Measurements from ENCODE around the gene C1RL. TPM values are rescaled to one million over a fixed set of nuclear protein-coding genes. Genes with fewer than 3 reads are reported as not detected.

C1RL gene
- total and polyA plus RNA-seq, 8 donors = 18.6 to 121 (median 42.8) TPM

DNA sequence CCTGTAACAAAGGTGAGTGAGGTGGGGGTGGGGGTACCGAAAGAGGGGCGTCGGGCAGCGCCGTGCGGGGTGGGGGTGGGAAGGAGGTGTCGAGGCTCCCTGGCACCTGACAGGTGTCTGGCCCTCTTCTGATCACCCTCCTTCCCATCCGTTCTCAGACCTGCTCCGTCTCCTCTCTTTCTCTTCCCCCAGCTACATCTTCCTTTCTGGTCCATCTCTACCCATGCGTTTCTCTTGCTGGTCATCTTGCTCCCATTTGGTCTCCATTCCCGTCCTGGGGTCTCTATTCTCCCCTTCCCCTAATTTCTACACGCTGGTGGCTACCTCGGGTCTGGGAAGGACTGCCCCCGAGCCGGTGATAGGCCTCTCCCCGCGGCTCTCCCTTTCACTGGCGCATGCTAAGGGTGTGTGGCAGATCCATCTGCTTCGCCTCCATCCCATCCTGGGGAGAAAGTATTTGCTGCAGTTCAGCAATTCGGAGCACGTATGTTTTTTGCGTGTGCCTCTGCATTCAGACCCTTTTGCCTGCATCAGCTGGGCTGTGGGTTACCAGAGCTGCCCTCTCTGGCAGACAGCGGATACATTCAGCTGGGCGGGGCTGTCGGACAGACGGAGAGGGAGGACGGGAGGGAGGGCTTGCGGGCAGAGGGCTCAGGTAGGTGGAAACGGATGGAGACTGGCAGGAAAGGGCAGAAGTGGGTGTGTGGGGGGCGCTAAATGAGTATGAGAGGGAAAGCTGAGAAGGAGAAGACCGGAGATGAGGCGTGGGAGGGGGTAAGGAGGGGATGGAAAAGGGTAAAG lies 21.9 kb upstream of the C1RL start:
- intact Hi-C loops (cut with DNase I; ENCODE audit: low total_unique reads) = no loop called here
- H3K36me3 ChIP-seq = peaks cover 0 to 26% (median 25%) of the 10 kb centered on the region in 4 donors
- peaks cover 20 to 41% (median 32%) of the 10 kb centered on the region in 4 donors for H3K4me1 ChIP-seq
- H3K27ac ChIP-seq = peak overlapping the region; percentile 74 to 88 (median 77)
- H3K9me3 ChIP-seq = no peaks in the 10 kb centered on the region
- TF ChIP-seq POLR2A (IDR thresholded peaks at IDR 0.05) = no peak
- TF ChIP-seq POLR2AphosphoS5 (IDR thresholded peaks at IDR 0.05) = peak in 1 of 3 donors; percentile 6
- 1 to 4% (median 2%) methylated on average over 25 to 32 of the region's 32 CpGs for WGBS, 5 donors
- DNase-seq = peak; percentile 54 to 84
- peaks cover 0 to 15% (median 0%) of the 10 kb centered on the region in 3 donors for H3K27me3 ChIP-seq
- H3K4me3 ChIP-seq = peak overlapping the region; percentile 67 to 74 (median 70)

GRCh38 chr12:7129872-7130691 lies 21.1 kb upstream of the C1RL start, which contains the start of gene CLSTN3:
CLSTN3 (plus strand) TSS chr12:7130371; CDS start chr12:7130649, 278 bp downstream.
- peak within 1 kb of the TSS; percentile 67 to 74 (median 70) for H3K4me3 ChIP-seq
- TF ChIP-seq POLR2AphosphoS5 (IDR thresholded peaks at IDR 0.05) (peak in 1 of 3 donors; percentile 45), POLR2A (IDR thresholded peaks at IDR 0.05) (no peak)
- intact Hi-C loops (cut with DNase I; ENCODE audit: low total_unique reads) = no loop called here
- WGBS, 5 donors = 0 to 2% (median 1%) methylated on average over 33 to 40 of the region's 40 CpGs
- peak within 1 kb of the TSS; percentile 74 to 88 (median 77) for H3K27ac ChIP-seq
- DNase-seq = peak; percentile 72 to 95
- H3K9me3 ChIP-seq = no peaks in the 10 kb centered on the region
- peaks cover 20 to 41% (median 32%) of the 10 kb centered on the region in 4 donors for H3K4me1 ChIP-seq
- H3K27me3 ChIP-seq = peaks cover 0 to 15% (median 0%) of the 10 kb centered on the region in 3 donors
- H3K36me3 ChIP-seq = peaks cover 0 to 18% (median 17%) of the 10 kb centered on the region in 4 donors

- Histone ChIP-seq H3K27ac (peak overlapping the region; percentile 37 to 88 (median 77)), H3K4me3 (peak overlapping the region; percentile 67 to 74 (median 70)), H3K9me3 (no peaks in the 10 kb centered on the region), H3K27me3 (peaks cover 0 to 15% (median 0%) of the 10 kb centered on the region in 3 donors), H3K36me3 (peaks cover 0 to 11% (median 11%) of the 10 kb centered on the region in 4 donors), H3K4me1 (peaks cover 20 to 41% (median 32%) of the 10 kb centered on the region in 4 donors)
- TF ChIP-seq, protein P1, sequence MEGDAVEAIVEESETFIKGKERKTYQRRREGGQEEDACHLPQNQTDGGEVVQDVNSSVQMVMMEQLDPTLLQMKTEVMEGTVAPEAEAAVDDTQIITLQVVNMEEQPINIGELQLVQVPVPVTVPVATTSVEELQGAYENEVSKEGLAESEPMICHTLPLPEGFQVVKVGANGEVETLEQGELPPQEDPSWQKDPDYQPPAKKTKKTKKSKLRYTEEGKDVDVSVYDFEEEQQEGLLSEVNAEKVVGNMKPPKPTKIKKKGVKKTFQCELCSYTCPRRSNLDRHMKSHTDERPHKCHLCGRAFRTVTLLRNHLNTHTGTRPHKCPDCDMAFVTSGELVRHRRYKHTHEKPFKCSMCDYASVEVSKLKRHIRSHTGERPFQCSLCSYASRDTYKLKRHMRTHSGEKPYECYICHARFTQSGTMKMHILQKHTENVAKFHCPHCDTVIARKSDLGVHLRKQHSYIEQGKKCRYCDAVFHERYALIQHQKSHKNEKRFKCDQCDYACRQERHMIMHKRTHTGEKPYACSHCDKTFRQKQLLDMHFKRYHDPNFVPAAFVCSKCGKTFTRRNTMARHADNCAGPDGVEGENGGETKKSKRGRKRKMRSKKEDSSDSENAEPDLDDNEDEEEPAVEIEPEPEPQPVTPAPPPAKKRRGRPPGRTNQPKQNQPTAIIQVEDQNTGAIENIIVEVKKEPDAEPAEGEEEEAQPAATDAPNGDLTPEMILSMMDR (IDR thresholded peaks at IDR 0.05) = no peak
- no peak for TF ChIP-seq POLR2A (IDR thresholded peaks at IDR 0.05)
- 2 to 6% (median 5%) methylated on average over 16 to 19 of the region's 19 CpGs for WGBS, 5 donors
- intact Hi-C loops (cut with DNase I; ENCODE audit: low total_unique reads) = no loop called here
- DNase-seq = peak in 1 of 2 donors; percentile 53
Observed at GRCh38 chr12:7129287-7129871, 20.4 kb upstream of the C1RL start.

- H3K4me1 ChIP-seq = peaks cover 20 to 41% (median 32%) of the 10 kb centered on the region in 4 donors
- intact Hi-C loops (cut with DNase I; ENCODE audit: low total_unique reads) = no loop called here
- peak within 1 kb of the TSS; percentile 37 to 88 (median 77) for H3K27ac ChIP-seq
- H3K4me3 ChIP-seq = peak within 1 kb of the TSS; percentile 67 to 74 (median 70)
- no peaks in the 10 kb centered on the region for H3K9me3 ChIP-seq
- H3K27me3 ChIP-seq = peaks cover 0 to 15% (median 0%) of the 10 kb centered on the region in 3 donors
- H3K36me3 ChIP-seq = peaks cover 0 to 5% (median 5%) of the 10 kb centered on the region in 4 donors
- DNase-seq = peak in 1 of 2 donors; percentile 36
- WGBS, 5 donors = 56 to 69% (median 66%) methylated on average over 6 to 7 of the region's 7 CpGs
- TF ChIP-seq EP300 (IDR thresholded peaks at IDR 0.05) = no peak
- TF ChIP-seq, protein P1 (IDR thresholded peaks at IDR 0.05) = no peak
- TF ChIP-seq POLR2AphosphoS5 (IDR thresholded peaks at IDR 0.05) = no peak
- no peak for TF ChIP-seq POLR2A (IDR thresholded peaks at IDR 0.05)
Observed at GRCh38 chr12:7128681-7129286, 19.8 kb upstream of the C1RL start, which contains the start of gene RBP5. RBP5 (minus strand) TSS chr12:7128889; CDS start chr12:7128775, 114 bp downstream.

Measured in stomach (tissue), 9 donors.